WTC11 (cell line): ENCODE data around the gene PEX1. TPM values are rescaled to one million over a fixed set of nuclear protein-coding genes. Genes with fewer than 3 reads are reported as not detected.

Experiments
- ATAC-seq: fragments of 200-7000 bp; cut with Tn5 transposase; 2 replicates; pipeline ENCODE4 v1.10.0; 2021; ENCODE audit warnings: mild to moderate bottlenecking, moderate library complexity
- CTCF ChIA-PET: fragments of 300-600 bp; sonication (Branson Sonifier 250); formaldehyde crosslinking; loops from one replicate; lab custom pipeline; 2021; ENCODE audit warnings: antibody characterized with exemption; lab: Charles Lee
- POLR2A ChIA-PET: fragments of 350-600 bp; sonication (Branson Sonifier 250); formaldehyde crosslinking; loops from one replicate; lab custom pipeline; 2021; ENCODE audit warnings: antibody characterized with exemption; lab: Charles Lee
- DNase-seq: peaks from one replicate; pipeline ENCODE4 v3.0.0; 2021; ENCODE audit warnings: low spot score
- H3K27ac Mint-ChIP-seq: 2 replicates; pipeline ENCODE4 v1.8.0; 2021; ENCODE audit warnings: mixed read lengths
- H3K27me3 Mint-ChIP-seq: 2 replicates; pipeline ENCODE4 v1.8.0; 2021; ENCODE audit warnings: low read depth, mild to moderate bottlenecking, moderate library complexity, mixed read lengths
- H3K36me3 Mint-ChIP-seq: 2 replicates; pipeline ENCODE4 v1.8.0; 2021; ENCODE audit warnings: mixed read lengths
- H3K4me1 Mint-ChIP-seq: 2 replicates; pipeline ENCODE4 v1.8.0; 2022; ENCODE audit warnings: mixed read lengths
- H3K4me3 Mint-ChIP-seq: 2 replicates; pipeline ENCODE4 v1.8.0; 2021; ENCODE audit warnings: mild to moderate bottlenecking, moderate library complexity, mixed read lengths
- H3K9me3 Mint-ChIP-seq: 2 replicates; pipeline ENCODE4 v1.8.0; 2021; ENCODE audit warnings: mixed read lengths
- CREB1 ChIP-seq: sonication (generic); formaldehyde crosslinking; IDR thresholded peaks from 2 replicates; pipeline ENCODE4 v1.8.0; 2023; ENCODE audit warnings: mild to moderate bottlenecking, missing genetic modification reagents
- CREM ChIP-seq: sonication (generic); formaldehyde crosslinking; IDR thresholded peaks from 2 replicates; pipeline ENCODE4 v1.8.1; 2022; ENCODE audit warnings: mild to moderate bottlenecking, missing genetic modification reagents, moderate library complexity
- EMX1 ChIP-seq: fragments of 250-450 bp; sonication (Bioruptor Pico); IDR thresholded peaks from 2 replicates; pipeline ENCODE4 v1.8.0; 2021; ENCODE audit warnings: mild to moderate bottlenecking
- ERG ChIP-seq: fragments of 250-450 bp; sonication (Bioruptor Pico); IDR thresholded peaks from 2 replicates; pipeline ENCODE4 v1.8.0; 2021; ENCODE audit warnings: mild to moderate bottlenecking
- HMGXB4 ChIP-seq: sonication (generic); formaldehyde crosslinking; IDR thresholded peaks from 2 replicates; pipeline ENCODE4 v1.8.1; 2023; ENCODE audit warnings: mild to moderate bottlenecking, moderate library complexity, missing genetic modification reagents
- MXD4 ChIP-seq: fragments of 250-450 bp; sonication (Bioruptor Pico); IDR thresholded peaks from 2 replicates; pipeline ENCODE4 v1.8.0; 2021; ENCODE audit warnings: mild to moderate bottlenecking, moderate library complexity, borderline replicate concordance
- NFYB ChIP-seq: sonication (generic); formaldehyde crosslinking; conservative IDR thresholded peaks from 2 replicates; pipeline ENCODE4 v1.8.0; 2022; ENCODE audit warnings: low read depth, missing genetic modification reagents
- NR3C1 ChIP-seq: sonication (generic); formaldehyde crosslinking; conservative IDR thresholded peaks from 2 replicates; pipeline ENCODE4 v1.8.1; 2023; ENCODE audit warnings: low read depth, mild to moderate bottlenecking, missing genetic modification reagents
- PRDM15 ChIP-seq: sonication (generic); formaldehyde crosslinking; IDR thresholded peaks from 2 replicates; pipeline ENCODE4 v1.8.0; 2022; ENCODE audit warnings: missing genetic modification reagents
- STAT6 ChIP-seq: sonication (generic); formaldehyde crosslinking; conservative IDR thresholded peaks from 2 replicates; pipeline ENCODE4 v1.8.1; 2023; ENCODE audit warnings: mild to moderate bottlenecking, low read depth, missing genetic modification reagents, moderate library complexity
- TEAD1 ChIP-seq: sonication (generic); formaldehyde crosslinking; IDR thresholded peaks from 2 replicates; pipeline ENCODE4 v1.8.0; 2022; ENCODE audit warnings: mild to moderate bottlenecking, missing genetic modification reagents
- TEAD4 ChIP-seq: sonication (generic); formaldehyde crosslinking; IDR thresholded peaks from 2 replicates; pipeline ENCODE4 v1.8.0; 2022; ENCODE audit warnings: mild to moderate bottlenecking, missing genetic modification reagents
- ZBTB43 ChIP-seq: sonication (generic); formaldehyde crosslinking; IDR thresholded peaks from 2 replicates; pipeline ENCODE4 v1.8.1; 2023; ENCODE audit warnings: mild to moderate bottlenecking, missing genetic modification reagents
- ZNF425 ChIP-seq: fragments of 250-450 bp; sonication (Bioruptor Pico); conservative IDR thresholded peaks from 2 replicates; pipeline ENCODE4 v1.9.0; 2021; ENCODE audit warnings: mild to moderate bottlenecking
- ZNF532 ChIP-seq: fragments of 250-450 bp; sonication (Bioruptor Pico); IDR thresholded peaks from 2 replicates; pipeline ENCODE4 v1.9.0; 2021; ENCODE audit warnings: mild to moderate bottlenecking, borderline replicate concordance
- total RNA-seq: library from RNA; stranded (reverse); gene quantifications from 3 replicates; pipeline ENCODE4 v1.2.3, GENCODE V29; 2021

The PEX1 gene
- total RNA-seq, 1 experiment from 2014 or later = 24.9 TPM

GRCh38 chr7:92557808-92558362 is 29.6 kb upstream of the PEX1 start:
- DNase-seq (no peak), ATAC-seq (peak; percentile 27)
- Mint-ChIP-seq H3K9me3 (no peaks in the 10 kb centered on the region), H3K27me3 (no peaks in the 10 kb centered on the region), H3K36me3 (peaks cover 4% of the 10 kb centered on the region), H3K4me1 (no peaks in the 10 kb centered on the region), H3K27ac (peak overlapping the region; percentile 61), H3K4me3 (no peak overlapping the region)
- ChIA-PET POLR2A (no interaction called here), CTCF (interaction anchor here (0.5 to 2.0 kb wide), 3 partner anchors 14 to 323 kb away, joined by 3 to 6 read pairs (median 4); partner anchors contain the start of genes PEX1 and RBM48)
- TF ChIP-seq ZNF532 (CRISPR knock-in tag) (peak; percentile 37; the same call in 1 of the 2 replicates), EMX1 (CRISPR knock-in tag) (peak; percentile 73; the same call in 1 of the 2 replicates), ZNF425 (CRISPR knock-in tag) (0 out of 2 replicates have a peak, but pooled peaks have one; percentile 39), TEAD4 (CRISPR knock-in tag) (no peak), NFYB (no peak), ERG (CRISPR knock-in tag) (peak; percentile 59)

GRCh38 chr7:92557249-92557648 is 28.9 kb upstream of the PEX1 start:
- H3K27ac Mint-ChIP-seq = peak overlapping the region; percentile 61; the same call in 1 of the 2 replicates
- no peak for DNase-seq
- no peaks in the 10 kb centered on the region for H3K9me3 Mint-ChIP-seq
- peaks cover 2% of the 10 kb centered on the region for H3K36me3 Mint-ChIP-seq
- H3K4me1 Mint-ChIP-seq = no peaks in the 10 kb centered on the region
- ChIA-PET POLR2A (interaction anchor here (1.4 kb wide), 1 partner anchor 17 kb away, joined by 4 read pairs; no protein-coding TSS in a partner anchor), CTCF (interaction anchor here (0.7 to 2.0 kb wide), 2 partner anchors 29 to 323 kb away, joined by 4 to 6 read pairs; partner anchors contain the start of genes PEX1 and RBM48)
- no peak overlapping the region for H3K4me3 Mint-ChIP-seq
- no peaks in the 10 kb centered on the region for H3K27me3 Mint-ChIP-seq
- ATAC-seq = peak; percentile 65
- TF ChIP-seq TEAD1 (CRISPR knock-in tag) = no peak
- no peak for TF ChIP-seq STAT6
- no peak for TF ChIP-seq MXD4 (CRISPR knock-in tag)
- TF ChIP-seq NR3C1 (CRISPR knock-in tag) = no peak
- TF ChIP-seq PRDM15 (CRISPR knock-in tag) = no peak
- no peak for TF ChIP-seq HMGXB4 (CRISPR knock-in tag)
- no peak for TF ChIP-seq ZBTB43 (CRISPR knock-in tag)
- TF ChIP-seq CREB1 (CRISPR knock-in tag) = no peak
- no peak for TF ChIP-seq CREM
